AG04449 (cell line): Measurements from ENCODE around the gene TBX15.

Source experiments
- CTCF ChIA-PET: fragments of 350-600 bp; formaldehyde crosslinking; extraction: SDS; loops from one replicate; lab custom pipeline; 2021; ENCODE audit warnings: antibody characterized with exemption; lab: Yijun Ruan, JAX
- POLR2A ChIA-PET: fragments of 400-600, 350-600 bp; formaldehyde crosslinking; extraction: SDS; loops from one replicate; lab custom pipeline; 2020; ENCODE audit warnings: antibody characterized with exemption, inconsistent platforms; lab: Yijun Ruan, JAX
- DNase-seq: peaks from one replicate; pipeline ENCODE4 v3.0.0-alpha.2; 2010; ENCODE audit warnings: low read depth, low spot score
- H3K4me3 ChIP-seq: 2 replicates; pipeline ENCODE4 v1.5.1; 2011; ENCODE audit warnings: low read depth, mild to moderate bottlenecking, control low read depth, low read length
- TF ChIP-seq, protein P1 (sequence below): IDR thresholded peaks from one replicate; pipeline ENCODE4 v1.5.1; 2011; ENCODE audit warnings: mild to moderate bottlenecking, moderate library complexity, low read length, control low read depth, inconsistent platforms; ENCODE audit not compliant: insufficient read depth; ENCODE audit errors: missing control alignments

The TBX15 gene

GRCh38 chr1:119004129-119004527, 16.0 kb upstream of the TBX15 start:
- no peak overlapping the region for H3K4me3 ChIP-seq
- no peak for DNase-seq
- TF ChIP-seq, protein P1, sequence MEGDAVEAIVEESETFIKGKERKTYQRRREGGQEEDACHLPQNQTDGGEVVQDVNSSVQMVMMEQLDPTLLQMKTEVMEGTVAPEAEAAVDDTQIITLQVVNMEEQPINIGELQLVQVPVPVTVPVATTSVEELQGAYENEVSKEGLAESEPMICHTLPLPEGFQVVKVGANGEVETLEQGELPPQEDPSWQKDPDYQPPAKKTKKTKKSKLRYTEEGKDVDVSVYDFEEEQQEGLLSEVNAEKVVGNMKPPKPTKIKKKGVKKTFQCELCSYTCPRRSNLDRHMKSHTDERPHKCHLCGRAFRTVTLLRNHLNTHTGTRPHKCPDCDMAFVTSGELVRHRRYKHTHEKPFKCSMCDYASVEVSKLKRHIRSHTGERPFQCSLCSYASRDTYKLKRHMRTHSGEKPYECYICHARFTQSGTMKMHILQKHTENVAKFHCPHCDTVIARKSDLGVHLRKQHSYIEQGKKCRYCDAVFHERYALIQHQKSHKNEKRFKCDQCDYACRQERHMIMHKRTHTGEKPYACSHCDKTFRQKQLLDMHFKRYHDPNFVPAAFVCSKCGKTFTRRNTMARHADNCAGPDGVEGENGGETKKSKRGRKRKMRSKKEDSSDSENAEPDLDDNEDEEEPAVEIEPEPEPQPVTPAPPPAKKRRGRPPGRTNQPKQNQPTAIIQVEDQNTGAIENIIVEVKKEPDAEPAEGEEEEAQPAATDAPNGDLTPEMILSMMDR, result no peak
- POLR2A ChIA-PET, result no interaction called here
- CTCF ChIA-PET, result interaction anchor here (1.2 kb wide), 1 partner anchor 9 kb away, joined by 3 read pairs; no protein-coding TSS in a partner anchor

- DNase-seq, result no peak
- POLR2A ChIA-PET, result no interaction called here
- TF ChIP-seq, protein P1, result no peak
- CTCF ChIA-PET, result interaction anchor here (1.1 to 1.2 kb wide), 3 partner anchors 8 to 852 kb away, joined by 3 read pairs; no protein-coding TSS in a partner anchor
- H3K4me3 ChIP-seq, result no peak overlapping the region
These were observed 15.4 kb upstream of the TBX15 start for GRCh38 chr1:119003413-119004128.

DNA sequence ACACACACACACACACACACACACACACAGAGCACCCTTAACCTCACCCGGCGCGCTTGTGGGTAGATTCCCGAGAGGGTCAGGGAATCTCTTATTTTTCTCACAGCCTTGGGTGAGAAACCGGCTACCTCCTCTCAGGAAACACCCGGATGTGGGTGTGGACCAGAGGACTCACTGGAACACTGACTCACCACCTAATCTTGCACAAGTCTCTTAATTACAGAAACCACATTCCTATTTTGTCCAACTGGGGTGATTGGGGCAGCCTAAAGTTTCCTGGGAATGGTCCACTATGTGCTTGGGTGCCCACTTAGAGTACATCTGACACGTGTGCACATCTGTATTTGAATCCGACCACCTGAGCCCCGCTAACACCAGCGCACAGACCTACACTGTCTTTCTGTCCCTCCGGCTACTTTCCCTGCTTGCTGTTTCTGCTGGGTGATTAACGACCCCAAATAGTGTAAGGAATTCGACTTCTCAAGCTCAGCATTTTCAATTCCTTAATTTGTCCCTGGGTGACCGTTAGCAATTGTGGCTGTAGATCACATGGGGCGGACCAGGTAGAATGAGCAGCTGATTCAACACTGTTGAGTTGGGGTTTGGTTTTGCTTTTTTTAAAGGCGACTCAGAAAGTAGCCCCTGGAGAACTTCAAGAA, 14.0 kb upstream of the TBX15 start:
- ChIA-PET CTCF (interaction anchor here (1.6 kb wide), 1 partner anchor 12 kb away, joined by 7 read pairs; no protein-coding TSS in a partner anchor), POLR2A (interaction anchor here (2.3 kb wide), 1 partner anchor 12 kb away, joined by 6 read pairs; no protein-coding TSS in a partner anchor)
- no peak overlapping the region for H3K4me3 ChIP-seq
- TF ChIP-seq, protein P1, result no peak
- no peak for DNase-seq

GRCh38 chr1:119001181-119002027, 13.3 kb upstream of the TBX15 start:
- TF ChIP-seq, protein P1, result no peak
- ChIA-PET POLR2A (interaction anchor here (2.3 kb wide), 1 partner anchor 12 kb away, joined by 6 read pairs; no protein-coding TSS in a partner anchor), CTCF (interaction anchor here (1.6 to 1.8 kb wide), 2 partner anchors 8 to 12 kb away, joined by 6 to 7 read pairs; no protein-coding TSS in a partner anchor)
- DNase-seq, result no peak
- no peak overlapping the region for H3K4me3 ChIP-seq

GRCh38 chr1:119000371-119001180, 12.4 kb upstream of the TBX15 start:
- no peak for DNase-seq
- TF ChIP-seq, protein P1, result no peak
- CTCF ChIA-PET, result interaction anchor here (1.1 to 1.8 kb wide), 3 partner anchors 8 to 13 kb away, joined by 3 to 6 read pairs (median 3); no protein-coding TSS in a partner anchor
- POLR2A ChIA-PET, result interaction anchor here (2.3 kb wide), 1 partner anchor 11 kb away, joined by 6 read pairs; no protein-coding TSS in a partner anchor
- no peak overlapping the region for H3K4me3 ChIP-seq
